ENCODE results near the gene MCM8.

Gene MCM8

GRCh38 chr20:6039766-6040165, 89.3 kb downstream of the MCM8 start:
- H3K4me3 ChIP-seq (ENCODE audit: low read depth, low read length), result no peak overlapping the region
- TF ChIP-seq CTCF (IDR thresholded peaks at IDR 0.05; ENCODE audit: low read depth, low read length), result no peak

- no peak for TF ChIP-seq CTCF (IDR thresholded peaks at IDR 0.05; ENCODE audit: low read depth, low read length)
- H3K4me3 ChIP-seq (ENCODE audit: low read depth, low read length), result no peak overlapping the region
Observed at GRCh38 chr20:6040540-6040939, 90.1 kb downstream of the MCM8 start.

GRCh38 chr20:6040958-6041807, 90.7 kb downstream of the MCM8 start:
- H3K4me3 ChIP-seq (ENCODE audit: low read depth, low read length), result no peak overlapping the region
- no peak for TF ChIP-seq CTCF (IDR thresholded peaks at IDR 0.05; ENCODE audit: low read depth, low read length)

GRCh38 chr20:6041808-6042265, 91.4 kb downstream of the MCM8 start:
- TF ChIP-seq CTCF (IDR thresholded peaks at IDR 0.05; ENCODE audit: low read depth, low read length), result no peak

GRCh38 chr20:6044115-6044514, 93.7 kb downstream of the MCM8 start:
- no peak overlapping the region for H3K4me3 ChIP-seq (ENCODE audit: low read depth, low read length)
- no peak for TF ChIP-seq CTCF (IDR thresholded peaks at IDR 0.05; ENCODE audit: low read depth, low read length)

More at GRCh38 chr20:6041808-6042265, 91.4 kb downstream of the MCM8 start:
- no peak overlapping the region for H3K4me3 ChIP-seq (ENCODE audit: low read depth, low read length)

GRCh38 chr20:6045566-6045965, 95.1 kb downstream of the MCM8 start:
- no peak for TF ChIP-seq CTCF (IDR thresholded peaks at IDR 0.05; ENCODE audit: low read depth, low read length)
- no peak overlapping the region for H3K4me3 ChIP-seq (ENCODE audit: low read depth, low read length)

- H3K4me3 ChIP-seq (ENCODE audit: low read depth, low read length), result no peak overlapping the region
- no peak for TF ChIP-seq CTCF (IDR thresholded peaks at IDR 0.05; ENCODE audit: low read depth, low read length)
Observed at GRCh38 chr20:6046432-6046831, 96.0 kb downstream of the MCM8 start.

All from WI38 (cell line).